ENCODE measurements around the gene WSB2. TPM values are rescaled to one million over a fixed set of nuclear protein-coding genes. Genes with fewer than 3 reads are reported as not detected.
"Not testable (repeated sequence)": the region's sequence is repeated elsewhere in the genome, so short reads cannot be mapped to it uniquely, and the experiment has no call there.

WSB2 gene
- total RNA-seq, 2 experiments from 2014 or later, result 31.0 to 31.7 TPM

GRCh38 chr12:118029166-118029565 lies 31.8 kb downstream of the WSB2 start:
- peaks cover 64% of the 10 kb centered on the region for H3K36me3 Mint-ChIP-seq (ENCODE audit: low read depth)
- intact Hi-C loops (cut with micrococcal nuclease), result no loop called here
- peak overlapping the region; percentile 63 for H3K27ac Mint-ChIP-seq
- H3K27me3 Mint-ChIP-seq (ENCODE audit: low read depth), result no peaks in the 10 kb centered on the region
- DNase-seq, result no peak
- peaks cover 29% of the 10 kb centered on the region for H3K4me1 Mint-ChIP-seq (ENCODE audit: low read depth)
- H3K9me3 Mint-ChIP-seq, result no peaks in the 10 kb centered on the region
- CTCF ChIA-PET, result interaction anchor here (0.6 kb wide), 1 partner anchor 25 kb away, joined by 3 read pairs; no protein-coding TSS in a partner anchor
- H3K4me3 Mint-ChIP-seq, result no peak overlapping the region

- no peak overlapping the region for H3K27ac Mint-ChIP-seq
- H3K4me1 Mint-ChIP-seq (ENCODE audit: low read depth), result peaks cover 12% of the 10 kb centered on the region
- CTCF ChIA-PET, result no interaction called here
- peaks cover 66% of the 10 kb centered on the region for H3K36me3 Mint-ChIP-seq (ENCODE audit: low read depth)
- no peak for DNase-seq
- H3K4me3 Mint-ChIP-seq, result no peak overlapping the region
- intact Hi-C loops (cut with micrococcal nuclease), result no loop called here
- no peaks in the 10 kb centered on the region for H3K27me3 Mint-ChIP-seq (ENCODE audit: low read depth)
- no peaks in the 10 kb centered on the region for H3K9me3 Mint-ChIP-seq
Observed at GRCh38 chr12:118025168-118025567, 35.8 kb downstream of the WSB2 start.

- no peak overlapping the region for H3K27ac Mint-ChIP-seq
Observed at GRCh38 chr12:118023301-118023860, 37.6 kb downstream of the WSB2 start.

GRCh38 chr12:118022728-118023109 lies 38.3 kb downstream of the WSB2 start:
- Mint-ChIP-seq H3K27ac (no peak overlapping the region), H3K4me3 (no peak overlapping the region)

More at GRCh38 chr12:118023301-118023860, 37.6 kb downstream of the WSB2 start:
- Mint-ChIP-seq H3K9me3 (no peaks in the 10 kb centered on the region), H3K4me1 (ENCODE audit: low read depth) (peaks cover 8% of the 10 kb centered on the region), H3K27me3 (ENCODE audit: low read depth) (no peaks in the 10 kb centered on the region), H3K36me3 (ENCODE audit: low read depth) (peaks cover 61% of the 10 kb centered on the region), H3K4me3 (no peak overlapping the region)
- CTCF ChIA-PET, result no interaction called here
- intact Hi-C loops (cut with micrococcal nuclease), result loop anchor here (5.0 kb wide), 1 partner anchor 1784 kb away; no protein-coding TSS in a partner anchor
- DNase-seq, result no peak

GRCh38 chr12:118022097-118022727 lies 38.8 kb downstream of the WSB2 start:
- not testable (repeated sequence) for H3K27ac Mint-ChIP-seq
- peaks cover 15% of the 10 kb centered on the region for H3K4me1 Mint-ChIP-seq (ENCODE audit: low read depth)

More at GRCh38 chr12:118022728-118023109, 38.3 kb downstream of the WSB2 start:
- CTCF ChIA-PET, result interaction anchor here (1.1 to 1.2 kb wide), 2 partner anchors 32 to 159 kb away, joined by 3 to 4 read pairs; no protein-coding TSS in a partner anchor
- Mint-ChIP-seq H3K36me3 (ENCODE audit: low read depth) (peaks cover 60% of the 10 kb centered on the region), H3K4me1 (ENCODE audit: low read depth) (peaks cover 13% of the 10 kb centered on the region), H3K9me3 (no peaks in the 10 kb centered on the region), H3K27me3 (ENCODE audit: low read depth) (no peaks in the 10 kb centered on the region)
- intact Hi-C loops (cut with micrococcal nuclease), result loop anchor here (5.0 kb wide), 1 partner anchor 1785 kb away; no protein-coding TSS in a partner anchor
- no peak for DNase-seq

GRCh38 chr12:118020036-118020435 lies 40.9 kb downstream of the WSB2 start:
- no peak overlapping the region for H3K4me3 Mint-ChIP-seq
- no peak for DNase-seq
- peaks cover 44% of the 10 kb centered on the region for H3K36me3 Mint-ChIP-seq (ENCODE audit: low read depth)
- intact Hi-C loops (cut with micrococcal nuclease), result loop anchor here (5.0 kb wide), 1 partner anchor 1787 kb away; no protein-coding TSS in a partner anchor
- H3K27ac Mint-ChIP-seq, result no peak overlapping the region
- H3K27me3 Mint-ChIP-seq (ENCODE audit: low read depth), result no peaks in the 10 kb centered on the region
- CTCF ChIA-PET, result no interaction called here
- peaks cover 21% of the 10 kb centered on the region for H3K4me1 Mint-ChIP-seq (ENCODE audit: low read depth)
- no peaks in the 10 kb centered on the region for H3K9me3 Mint-ChIP-seq

More at GRCh38 chr12:118022097-118022727, 38.8 kb downstream of the WSB2 start:
- not testable (repeated sequence) for H3K4me3 Mint-ChIP-seq; DNase-seq; H3K9me3 Mint-ChIP-seq; H3K27me3 Mint-ChIP-seq (ENCODE audit: low read depth)
- intact Hi-C loops (cut with micrococcal nuclease), result loop anchor here (5.0 kb wide), 1 partner anchor 1785 kb away; no protein-coding TSS in a partner anchor
- CTCF ChIA-PET, result interaction anchor here (1.1 to 1.2 kb wide), 2 partner anchors 33 to 159 kb away, joined by 3 to 4 read pairs; no protein-coding TSS in a partner anchor
- H3K36me3 Mint-ChIP-seq (ENCODE audit: low read depth), result peaks cover 56% of the 10 kb centered on the region

- no peak for DNase-seq
Observed at GRCh38 chr12:118017926-118018325, 43.1 kb downstream of the WSB2 start.

GRCh38 chr12:118016424-118017264 lies 44.3 kb downstream of the WSB2 start, which contains the start of gene RFC5:
RFC5 (plus strand) TSS chr12:118016703; CDS start chr12:118016828, 125 bp downstream.
- CTCF ChIA-PET, result interaction anchor here (0.6 to 2.2 kb wide), 6 partner anchors 12 to 927 kb away, joined by 3 to 7 read pairs (median 4); partner anchors contain the start of gene SUDS3

More at GRCh38 chr12:118017926-118018325, 43.1 kb downstream of the WSB2 start:
- intact Hi-C loops (cut with micrococcal nuclease), result no loop called here
- Mint-ChIP-seq H3K4me3 (peak overlapping the region; percentile 96), H3K9me3 (no peaks in the 10 kb centered on the region), H3K36me3 (ENCODE audit: low read depth) (peaks cover 32% of the 10 kb centered on the region), H3K4me1 (ENCODE audit: low read depth) (peaks cover 21% of the 10 kb centered on the region), H3K27me3 (ENCODE audit: low read depth) (no peaks in the 10 kb centered on the region), H3K27ac (no peak overlapping the region)
- CTCF ChIA-PET, result no interaction called here

GRCh38 chr12:118015944-118016343 lies 45.0 kb downstream of the WSB2 start:
- intact Hi-C loops (cut with micrococcal nuclease), result loop anchor here (1.0 kb wide), 7 partner anchors 19 to 1278 kb away; partner anchors contain the start of genes PEBP1, RNFT2, SPRING1 and SUDS3
- peaks cover 20% of the 10 kb centered on the region for H3K36me3 Mint-ChIP-seq (ENCODE audit: low read depth)
- CTCF ChIA-PET, result interaction anchor here (0.7 to 2.2 kb wide), 4 partner anchors 12 to 927 kb away, joined by 3 to 7 read pairs (median 4); partner anchors contain the start of gene SUDS3
- peaks cover 19% of the 10 kb centered on the region for H3K4me1 Mint-ChIP-seq (ENCODE audit: low read depth)
- H3K9me3 Mint-ChIP-seq, result no peaks in the 10 kb centered on the region
- no peaks in the 10 kb centered on the region for H3K27me3 Mint-ChIP-seq (ENCODE audit: low read depth)
- peak overlapping the region; percentile 1 for H3K4me3 Mint-ChIP-seq
- DNase-seq, result no peak
- no peak overlapping the region for H3K27ac Mint-ChIP-seq

More at GRCh38 chr12:118016424-118017264, 44.3 kb downstream of the WSB2 start, which contains the start of gene RFC5:
- Mint-ChIP-seq H3K27ac (peak within 1 kb of the TSS; percentile 88), H3K27me3 (ENCODE audit: low read depth) (no peaks in the 10 kb centered on the region), H3K36me3 (ENCODE audit: low read depth) (peaks cover 24% of the 10 kb centered on the region), H3K9me3 (no peaks in the 10 kb centered on the region), H3K4me3 (peak within 1 kb of the TSS; percentile 96), H3K4me1 (ENCODE audit: low read depth) (peaks cover 19% of the 10 kb centered on the region)
- intact Hi-C loops (cut with micrococcal nuclease), result loop anchor here (1.0 kb wide), 7 partner anchors 19 to 1278 kb away; partner anchors contain the start of genes PEBP1, RNFT2, SPRING1 and SUDS3
- DNase-seq, result peak; percentile 98

- DNase-seq, result no peak
- Mint-ChIP-seq H3K27ac (no peak overlapping the region), H3K27me3 (ENCODE audit: low read depth) (no peaks in the 10 kb centered on the region), H3K9me3 (no peaks in the 10 kb centered on the region), H3K4me3 (no peak overlapping the region), H3K4me1 (ENCODE audit: low read depth) (peaks cover 19% of the 10 kb centered on the region), H3K36me3 (ENCODE audit: low read depth) (peaks cover 14% of the 10 kb centered on the region)
- intact Hi-C loops (cut with micrococcal nuclease), result no loop called here
- CTCF ChIA-PET, result interaction anchor here (2.2 kb wide), 1 partner anchor 40 kb away, joined by 7 read pairs; no protein-coding TSS in a partner anchor
Observed at GRCh38 chr12:118015306-118015705, 45.7 kb downstream of the WSB2 start.

- Mint-ChIP-seq H3K9me3 (no peaks in the 10 kb centered on the region), H3K27ac (no peak overlapping the region), H3K36me3 (ENCODE audit: low read depth) (peaks cover 7% of the 10 kb centered on the region), H3K27me3 (ENCODE audit: low read depth) (no peaks in the 10 kb centered on the region), H3K4me3 (no peak overlapping the region), H3K4me1 (ENCODE audit: low read depth) (peaks cover 13% of the 10 kb centered on the region)
- intact Hi-C loops (cut with micrococcal nuclease), result no loop called here
- DNase-seq, result no peak
- CTCF ChIA-PET, result no interaction called here
Observed at GRCh38 chr12:118013283-118013682, 47.7 kb downstream of the WSB2 start.
